HPDE6-E6E7 (cell line): ENCODE measurements around the gene BHLHE23.
"Not testable (repeated sequence)": the region's sequence is repeated elsewhere in the genome, so short reads cannot be mapped to it uniquely, and the experiment has no call there.

Experiments
- DNase-seq: peaks from one replicate; pipeline ENCODE4 v3.0.0; 2011; ENCODE audit warnings: missing footprints; ENCODE audit errors: extremely low spot score

Gene BHLHE23

DNA sequence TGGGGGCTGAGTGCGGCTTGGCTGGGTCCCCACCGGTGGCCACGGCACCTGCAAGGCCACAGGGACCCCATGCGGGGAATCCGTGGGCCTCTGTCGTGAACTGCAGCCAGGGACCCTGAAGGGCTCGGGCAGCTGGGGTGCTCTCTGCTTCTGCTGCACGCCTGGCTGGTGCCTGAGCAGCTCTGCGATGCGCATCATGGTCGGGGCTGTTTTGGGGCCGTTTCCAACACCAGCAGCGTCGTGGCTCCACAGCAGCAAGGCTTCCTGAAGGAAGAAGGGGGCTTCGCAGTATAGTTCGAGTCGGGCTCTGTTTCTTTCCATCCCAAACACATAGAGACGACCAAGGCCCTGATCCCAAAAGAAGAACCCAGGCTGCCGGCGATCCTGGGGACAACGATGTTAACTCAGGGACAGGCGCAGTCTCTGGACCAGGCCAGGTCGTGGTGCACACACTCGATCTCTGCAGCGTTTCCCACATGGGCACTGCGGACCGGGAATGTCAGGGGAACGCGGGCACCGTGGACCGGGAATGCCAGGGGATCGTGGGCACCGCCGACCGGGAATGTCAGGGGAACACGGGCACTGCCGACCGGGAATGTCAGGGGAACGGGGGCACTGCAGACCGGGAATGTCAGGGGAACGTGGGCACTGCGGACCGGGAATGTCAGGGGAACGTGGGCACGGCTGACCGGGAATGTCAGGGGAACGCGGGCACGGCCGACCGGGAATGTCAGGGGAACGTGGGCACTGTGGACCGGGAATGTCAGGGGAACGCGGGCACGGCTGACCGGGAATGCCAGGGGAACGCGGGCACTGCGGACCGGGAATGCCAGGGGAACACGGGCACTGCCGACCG is 36.8 kb upstream of the BHLHE23 start:
- DNase-seq: no peak

DNA sequence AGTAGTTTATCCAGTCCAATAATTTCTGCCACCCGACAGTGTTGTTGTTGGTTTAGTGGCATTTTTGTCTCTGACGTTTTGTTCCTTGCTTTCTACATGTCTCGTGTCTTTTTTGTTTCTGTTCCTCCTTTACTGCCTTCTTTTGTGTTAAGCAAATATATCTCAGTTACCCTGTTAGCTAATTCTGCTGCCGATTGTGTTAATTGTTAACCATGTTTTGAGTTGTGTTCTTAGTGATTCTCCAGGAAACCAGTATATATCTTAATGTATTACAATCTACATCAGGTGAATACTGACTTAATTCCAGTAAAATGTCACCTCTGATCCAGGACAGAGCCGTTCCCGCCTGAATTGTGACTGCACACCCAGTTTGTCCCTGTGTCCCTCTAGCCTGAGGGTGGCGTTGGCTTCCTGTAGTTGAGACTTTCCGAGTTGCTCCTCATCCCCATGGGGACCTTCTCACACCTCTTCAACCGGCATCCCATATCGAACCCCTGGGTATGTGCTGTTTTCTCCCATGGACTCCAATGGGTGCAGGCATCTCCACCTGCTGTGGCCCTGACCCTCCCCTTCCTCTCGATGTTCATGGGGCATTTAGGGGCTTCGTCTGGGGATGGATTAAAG is 35.8 kb upstream of the BHLHE23 start:
- no peak for DNase-seq

DNA sequence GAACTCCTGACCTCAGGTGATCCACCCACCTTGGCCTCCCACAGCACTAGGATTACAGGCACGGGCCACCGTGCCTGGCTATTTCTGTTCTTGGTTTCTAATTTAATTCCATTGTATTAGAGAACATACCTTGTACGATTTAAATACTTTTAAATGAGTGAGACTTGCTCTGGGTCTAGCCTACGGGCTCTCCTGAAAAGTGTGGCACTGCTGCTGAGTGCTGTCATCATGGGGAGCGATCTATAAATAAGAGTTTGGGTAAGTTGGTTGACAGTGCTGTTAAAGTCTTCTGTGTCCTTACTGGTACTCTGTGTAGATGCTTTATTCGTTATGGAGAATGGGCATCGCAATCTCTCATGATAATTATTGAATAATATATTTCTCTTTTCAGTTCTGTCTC is 35.0 kb upstream of the BHLHE23 start:
- DNase-seq: no peak

DNA sequence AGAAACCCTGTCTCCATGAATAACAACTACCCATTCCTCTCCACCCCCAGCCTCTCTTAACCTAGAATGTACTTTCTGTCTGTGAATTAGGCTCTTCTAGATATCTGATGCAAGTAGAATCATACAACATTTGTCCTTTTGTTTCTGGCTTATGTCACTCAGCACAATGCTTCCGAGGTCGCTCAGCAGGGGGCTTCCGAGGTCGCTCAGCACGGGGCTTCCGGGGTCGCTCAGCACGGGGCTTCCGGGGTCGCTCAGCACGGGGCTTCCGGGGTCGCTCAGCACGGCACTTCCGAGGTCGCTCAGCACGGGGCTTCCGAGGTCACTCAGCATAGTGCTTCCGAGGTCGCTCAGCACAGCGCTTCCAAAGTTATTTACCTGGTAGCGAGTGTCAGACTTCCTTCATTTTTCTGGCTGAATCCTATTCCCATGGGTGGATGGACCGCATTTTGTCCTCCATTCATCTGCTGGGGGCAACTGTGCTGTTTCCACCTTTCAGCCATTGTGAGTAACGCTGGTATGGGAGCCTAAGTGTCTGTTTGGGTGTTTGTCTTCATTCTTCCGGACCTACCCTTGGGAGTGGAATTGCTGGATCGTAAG is 31.0 kb upstream of the BHLHE23 start:
- DNase-seq: no peak

DNA sequence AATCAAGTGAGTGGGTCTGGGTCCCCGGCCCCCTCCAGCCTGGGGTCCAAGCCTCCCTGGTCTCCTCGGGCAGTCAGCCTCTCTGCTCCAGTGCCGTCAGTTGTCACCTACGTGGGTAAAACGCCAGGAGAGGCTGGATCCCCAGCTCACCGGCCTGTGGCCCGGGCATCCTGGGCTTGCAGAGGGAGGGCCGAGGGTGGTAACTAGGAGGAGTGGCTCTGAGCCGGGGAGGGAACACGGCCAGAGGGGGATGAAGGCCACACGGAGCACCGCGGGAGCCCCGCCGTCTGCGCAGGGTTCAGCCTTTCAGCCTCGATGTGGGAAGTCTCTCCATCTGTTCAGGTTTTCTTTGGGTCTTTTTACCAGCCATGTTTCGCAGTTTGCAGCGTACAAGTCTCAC is 29.5 kb upstream of the BHLHE23 start:
- no peak for DNase-seq

DNA sequence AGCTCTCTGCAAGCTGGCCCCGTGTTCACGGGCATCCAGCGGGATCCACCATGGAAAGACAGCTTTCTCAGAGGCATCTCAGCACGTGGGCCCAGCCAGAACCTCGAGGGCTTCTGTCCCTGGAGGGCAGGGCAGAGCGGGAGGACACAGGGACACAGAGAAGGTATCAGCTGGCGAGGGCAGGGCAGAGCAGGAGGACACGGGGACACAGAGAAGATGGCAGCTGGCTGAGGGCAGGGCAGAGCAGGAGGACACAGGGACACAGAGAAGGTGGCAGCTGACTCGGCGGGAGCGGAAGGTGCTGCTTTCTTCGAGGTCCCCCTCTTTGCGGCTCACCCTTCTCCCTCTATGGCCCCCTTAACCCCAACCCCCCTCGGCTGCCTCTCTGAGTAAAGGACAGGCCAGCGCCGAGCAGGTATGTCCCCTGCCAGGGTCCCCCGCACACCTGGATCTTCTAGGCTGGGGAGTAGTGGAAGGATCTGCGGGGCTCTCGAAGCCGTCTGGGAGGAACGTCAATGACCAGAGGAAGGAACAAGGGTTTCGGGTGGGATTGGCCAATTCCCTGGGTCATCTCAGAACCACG is 28.9 kb upstream of the BHLHE23 start:
- DNase-seq: no peak

DNA sequence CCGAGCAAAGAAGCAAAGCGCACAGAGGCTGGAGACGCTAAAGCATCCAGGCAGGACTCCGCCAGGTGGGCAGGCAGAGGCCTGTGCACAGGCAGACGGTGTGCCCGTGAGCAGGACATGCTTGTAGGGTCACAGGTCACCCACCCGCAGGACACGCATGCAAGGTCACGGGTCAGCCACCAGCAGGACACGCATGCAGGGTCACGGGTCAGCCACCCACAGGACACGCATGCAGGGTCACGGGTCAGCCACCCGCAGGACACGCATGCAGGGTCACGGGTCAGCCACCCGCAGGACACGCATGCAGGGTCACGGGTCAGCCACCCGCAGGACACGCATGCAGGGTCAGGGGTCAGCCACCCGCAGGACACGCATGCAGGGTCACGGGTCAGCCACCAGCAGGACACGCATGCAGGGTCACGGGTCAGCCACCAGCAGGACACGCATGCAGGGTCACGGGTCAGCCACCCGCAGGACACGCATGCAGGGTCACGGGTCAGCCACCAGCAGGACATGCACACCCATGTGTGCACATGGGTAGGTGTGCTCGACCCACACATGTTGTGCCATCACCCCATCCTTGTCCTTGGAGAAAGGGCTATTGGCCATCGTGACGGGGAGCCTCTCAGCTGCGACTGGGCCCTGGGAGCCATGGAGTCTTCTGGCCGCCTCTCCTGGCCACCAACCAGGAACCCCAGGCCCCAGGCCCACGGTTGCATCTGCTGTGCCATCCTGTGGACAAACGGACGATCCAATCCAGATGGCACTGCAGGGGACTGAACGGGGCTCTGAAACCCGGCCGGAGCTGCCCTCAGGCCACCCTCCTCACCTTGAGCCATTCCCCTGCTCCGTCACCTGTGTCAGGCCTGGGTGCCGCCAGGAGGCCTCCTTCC is 28.2 kb upstream of the BHLHE23 start:
- DNase-seq: not testable (repeated sequence)

DNA sequence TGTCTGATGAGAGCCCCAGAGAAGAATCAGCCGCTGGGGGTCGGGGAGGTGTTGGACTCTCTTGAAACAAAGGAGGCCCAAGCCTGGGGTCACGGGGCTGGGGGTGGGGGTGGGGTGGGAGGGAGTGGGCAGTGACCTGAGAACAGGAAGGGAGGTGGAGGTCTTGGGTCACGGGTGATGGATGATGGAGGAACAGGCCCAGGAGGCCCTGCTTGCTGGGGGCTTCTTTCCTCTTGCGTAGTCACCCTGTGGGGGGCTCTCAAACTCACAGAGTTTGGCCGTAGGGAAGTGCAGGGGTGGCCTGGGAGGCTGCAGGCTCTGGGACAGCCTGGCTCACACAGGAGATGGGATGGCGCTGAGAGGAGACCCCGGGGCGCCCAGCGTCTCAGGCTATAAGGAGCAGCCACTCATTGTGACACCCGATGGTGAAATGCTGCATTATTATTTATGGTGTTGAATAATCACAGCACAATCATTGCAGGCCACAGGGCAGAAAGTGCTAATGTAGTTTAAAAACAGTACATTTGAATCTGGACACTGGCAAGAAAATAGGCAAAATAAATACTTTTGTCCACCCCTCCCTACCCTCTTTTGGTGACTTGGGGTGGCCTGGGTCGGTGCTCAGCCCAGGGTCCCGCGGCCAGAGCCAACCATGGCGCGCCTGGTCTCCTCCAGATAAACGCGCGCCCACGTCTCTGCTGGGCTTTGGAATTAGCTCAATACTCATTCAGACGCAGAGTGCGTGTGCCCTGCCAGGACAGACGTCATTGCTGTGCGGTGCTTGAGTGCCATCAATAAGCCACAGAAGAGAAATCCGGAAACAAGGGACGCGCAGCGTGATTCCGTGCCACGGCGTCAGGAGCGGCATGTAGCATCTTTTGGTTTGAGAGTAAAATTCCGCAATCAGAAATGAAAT is 27.3 kb upstream of the BHLHE23 start:
- DNase-seq: no peak

DNA sequence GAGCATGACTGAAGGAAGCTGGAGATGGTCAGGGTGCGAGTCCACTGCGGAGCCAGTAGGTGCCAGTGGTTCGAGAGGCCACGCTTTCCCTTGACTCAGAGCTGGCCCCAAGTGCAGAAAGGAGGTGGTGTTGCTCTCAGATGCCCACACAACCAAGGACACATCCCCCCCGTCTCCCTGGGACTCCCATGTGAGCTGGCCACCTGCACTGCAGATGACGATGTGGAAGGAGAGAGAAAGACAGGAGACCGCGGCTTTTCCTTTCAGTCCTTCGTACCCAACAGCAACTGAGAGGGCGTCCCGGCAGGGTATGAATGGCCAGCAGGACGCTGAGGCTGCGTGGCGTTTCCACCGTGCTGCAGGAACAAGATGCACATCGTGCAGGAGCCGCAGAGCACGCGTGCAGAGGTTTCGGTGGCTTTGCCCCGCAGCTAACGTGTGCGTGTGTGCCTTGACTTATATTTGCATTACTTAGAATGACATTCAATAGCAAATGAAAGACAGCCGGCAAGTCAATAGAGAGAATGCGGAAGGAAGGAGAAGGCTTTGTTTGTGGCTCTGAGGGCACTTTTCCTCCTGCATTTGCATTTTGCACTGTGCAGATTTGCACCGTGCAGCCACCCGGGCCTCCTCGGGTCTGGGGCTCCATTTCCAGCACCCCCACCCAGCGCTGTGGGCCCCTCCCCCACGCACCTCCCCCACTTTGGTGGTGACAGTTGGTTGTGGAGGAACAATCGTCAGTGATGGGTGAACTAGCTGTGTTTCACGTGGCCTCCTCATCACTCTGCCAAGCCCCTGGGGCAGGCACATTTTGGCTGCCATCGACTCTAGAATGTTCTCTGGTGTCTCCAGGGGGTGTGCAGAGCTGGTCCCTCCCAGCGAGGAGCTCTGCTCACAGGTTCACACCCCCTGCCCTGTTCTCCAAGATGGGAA is 26.4 kb upstream of the BHLHE23 start:
- DNase-seq: no peak

DNA sequence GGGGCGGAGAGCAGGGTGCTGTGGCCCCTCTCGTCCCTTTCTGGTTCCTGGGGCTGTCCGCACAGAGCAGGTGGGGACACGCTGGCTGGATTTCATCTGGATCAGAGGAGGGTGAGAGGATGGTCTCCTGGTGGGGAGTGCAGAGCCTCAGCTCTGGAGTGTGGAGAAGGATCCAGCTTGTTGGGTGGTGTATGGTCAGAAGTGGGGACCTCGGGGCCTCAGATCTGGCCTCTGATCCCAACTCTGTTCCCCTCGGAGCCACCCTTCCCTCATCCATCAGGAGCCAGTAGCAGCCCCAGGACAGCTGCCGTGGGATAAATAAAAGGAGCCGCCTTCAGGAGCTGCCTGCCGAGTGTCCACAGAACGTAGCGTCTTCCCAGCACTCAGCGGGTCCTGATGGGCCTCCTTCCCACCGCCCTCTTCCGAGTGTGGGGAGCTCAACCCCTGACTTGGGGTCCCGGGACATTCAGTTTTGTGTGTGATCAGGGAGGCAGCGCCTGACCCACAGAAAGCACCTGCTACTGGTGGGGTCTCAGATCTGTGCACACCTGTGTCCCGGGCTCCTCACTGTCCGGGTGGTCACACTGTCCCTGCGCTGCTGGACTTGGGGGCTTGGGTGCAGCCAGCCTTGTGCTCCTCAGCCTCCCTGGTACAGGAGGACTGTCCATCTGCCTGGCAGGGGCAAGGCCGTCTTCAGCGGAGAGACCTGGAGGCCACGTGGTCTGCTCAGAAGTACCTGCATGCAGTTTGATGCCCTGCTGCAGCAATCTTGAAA is 25.4 kb upstream of the BHLHE23 start:
- DNase-seq: no peak

DNA sequence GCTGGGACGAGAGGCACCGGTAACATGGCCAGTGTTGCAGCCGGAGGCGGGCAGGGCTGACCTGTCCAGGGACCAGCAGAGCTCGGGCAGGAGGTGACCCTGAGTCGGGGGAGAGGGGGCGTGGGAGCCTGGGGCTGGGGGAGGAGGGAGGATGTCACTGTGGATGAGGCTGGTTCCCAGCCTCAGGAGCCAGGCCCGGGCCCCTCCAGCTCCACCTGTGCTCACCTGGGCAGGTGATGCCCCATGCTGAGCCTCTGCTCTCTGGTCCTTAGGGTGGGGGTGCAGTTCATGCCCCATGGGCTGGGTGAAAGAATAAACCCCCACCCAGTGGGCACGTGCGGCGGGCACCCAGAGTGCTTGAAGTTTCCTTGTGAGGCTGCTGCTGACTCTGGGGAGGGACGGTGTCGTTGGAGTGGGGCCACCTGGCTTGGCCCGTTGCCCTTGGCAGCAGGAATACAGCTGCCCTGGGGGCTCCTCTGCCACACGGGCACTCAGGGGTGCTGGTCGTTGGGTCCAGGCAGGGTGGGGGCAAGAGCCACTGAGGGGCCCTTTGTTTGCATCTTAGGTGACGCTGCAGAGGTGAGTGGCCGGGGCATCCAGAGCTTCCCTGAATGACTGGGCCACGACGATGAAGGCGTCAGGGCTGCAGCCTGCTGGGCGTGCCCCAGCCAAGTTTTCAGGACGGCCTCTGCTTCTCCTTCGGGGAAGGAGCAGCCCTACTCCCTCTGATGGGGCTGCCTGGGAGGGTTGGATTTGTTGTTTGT is 24.7 kb upstream of the BHLHE23 start:
- no peak for DNase-seq

DNA sequence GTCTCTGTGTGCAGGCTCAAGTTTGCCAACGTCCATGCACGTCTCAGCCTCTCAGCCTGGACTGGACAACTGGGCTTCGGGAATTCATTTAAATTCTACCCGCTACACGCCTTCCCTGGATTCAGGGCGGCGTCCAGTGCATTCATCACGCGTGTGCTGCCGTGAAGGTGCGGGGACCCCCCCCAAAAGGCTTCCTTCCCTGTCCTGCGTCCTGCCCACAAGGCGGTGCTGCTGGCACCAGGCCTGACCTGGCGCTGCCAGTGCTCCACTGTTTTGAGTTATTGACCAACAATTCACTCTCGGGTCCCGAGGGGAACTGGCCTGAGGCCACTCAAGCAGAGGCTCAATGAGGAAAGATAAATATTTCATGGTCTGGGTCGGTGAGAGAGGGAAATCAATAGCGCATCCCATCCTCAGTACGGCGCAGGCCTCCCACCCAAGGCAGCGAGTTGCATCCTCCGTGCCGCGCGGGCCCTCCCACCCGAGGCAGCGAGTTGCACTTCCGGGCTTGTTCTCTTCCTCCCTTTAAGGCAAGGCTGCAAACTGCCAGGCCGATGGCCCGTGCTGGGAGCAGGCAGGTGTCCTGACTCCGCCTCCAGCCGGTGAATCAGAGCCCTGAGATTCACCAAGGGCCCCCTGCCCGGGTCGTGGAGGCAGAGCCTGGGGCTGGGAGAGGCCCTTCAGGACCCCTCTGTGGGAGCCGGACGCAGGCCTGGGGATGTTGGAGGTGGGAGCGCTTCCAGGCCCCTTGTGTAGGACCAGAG is 22.8 kb upstream of the BHLHE23 start:
- DNase-seq: no peak

DNA sequence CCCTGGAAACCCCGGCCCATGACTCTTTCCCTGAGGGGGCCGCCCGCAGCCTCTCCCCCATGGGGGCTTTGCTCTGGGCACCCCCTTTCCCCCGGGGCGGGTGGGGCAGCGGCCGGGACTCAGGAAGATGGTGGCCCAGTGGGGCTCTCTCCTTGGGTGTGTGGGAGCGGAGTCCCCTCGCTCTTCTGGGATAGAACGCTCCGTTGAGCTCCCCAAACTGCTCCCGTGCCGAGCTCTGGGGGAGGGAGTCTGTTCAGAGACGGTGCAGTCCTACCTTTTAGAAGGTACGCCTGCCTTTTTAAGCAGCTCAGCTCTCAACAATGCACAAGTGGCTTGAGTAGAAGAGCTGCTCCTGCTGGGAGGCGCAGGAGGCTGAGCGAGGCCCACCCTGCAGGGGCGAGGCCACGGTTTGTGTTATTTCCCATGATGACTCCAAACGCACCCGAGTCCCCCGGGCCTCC is 21.7 kb upstream of the BHLHE23 start:
- no peak for DNase-seq

DNA sequence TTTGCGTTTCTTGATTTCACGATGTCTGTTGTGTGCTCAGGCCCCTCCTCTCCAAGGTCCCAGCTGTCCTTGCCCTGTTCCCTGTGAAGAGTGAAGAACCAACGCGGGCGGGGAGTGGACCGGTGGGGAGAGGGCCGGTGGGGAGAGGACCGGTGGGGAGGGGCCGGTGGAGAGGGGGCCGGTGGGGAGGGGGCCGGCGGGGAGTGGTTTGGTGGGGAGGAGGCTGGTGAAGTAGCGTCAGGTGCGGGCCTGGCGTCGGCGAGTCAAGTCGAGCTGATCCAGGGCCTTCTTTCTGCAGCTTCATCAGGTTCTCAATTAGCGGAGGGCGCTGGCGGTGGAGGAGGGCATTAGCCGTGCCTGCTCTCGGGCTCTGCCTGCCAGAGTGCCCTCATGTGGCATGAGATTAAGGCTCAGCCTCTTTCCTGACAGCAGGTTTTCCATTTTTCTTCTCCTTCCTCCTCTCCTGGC is 21.2 kb upstream of the BHLHE23 start:
- DNase-seq: no peak

DNA sequence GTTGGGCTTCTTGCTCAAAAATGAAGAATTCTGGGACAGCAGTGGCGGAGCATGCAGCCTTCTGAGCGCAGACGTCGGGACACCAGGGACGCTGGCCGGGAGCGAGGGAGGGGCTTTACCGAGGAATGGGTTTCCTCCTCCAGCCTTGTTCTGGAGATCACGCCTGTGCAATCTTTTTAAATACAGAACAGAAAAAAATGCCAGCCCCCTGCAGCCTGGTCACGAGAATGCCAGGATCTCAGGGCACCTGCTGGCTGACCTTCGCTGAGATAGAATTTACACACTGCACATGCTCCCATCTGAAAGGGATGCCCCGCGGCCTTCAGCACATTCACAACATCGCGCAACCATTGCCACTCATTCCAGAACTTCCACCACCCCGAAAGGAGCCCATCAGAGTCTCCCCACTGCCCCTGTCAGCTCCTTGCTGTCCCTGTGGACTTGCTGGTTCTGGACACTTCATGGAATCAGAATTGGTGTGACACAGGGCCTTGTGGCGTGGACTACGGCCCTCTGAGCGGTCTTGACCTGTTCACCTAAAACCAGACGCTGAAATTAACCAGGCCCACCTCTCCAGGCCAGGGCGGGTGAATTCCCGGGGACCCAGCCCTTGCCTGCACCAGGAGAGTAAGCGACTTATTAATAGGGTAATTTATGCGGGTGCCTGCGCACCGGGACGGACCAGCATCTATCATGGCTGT is 20.6 kb upstream of the BHLHE23 start:
- DNase-seq: no peak

DNA sequence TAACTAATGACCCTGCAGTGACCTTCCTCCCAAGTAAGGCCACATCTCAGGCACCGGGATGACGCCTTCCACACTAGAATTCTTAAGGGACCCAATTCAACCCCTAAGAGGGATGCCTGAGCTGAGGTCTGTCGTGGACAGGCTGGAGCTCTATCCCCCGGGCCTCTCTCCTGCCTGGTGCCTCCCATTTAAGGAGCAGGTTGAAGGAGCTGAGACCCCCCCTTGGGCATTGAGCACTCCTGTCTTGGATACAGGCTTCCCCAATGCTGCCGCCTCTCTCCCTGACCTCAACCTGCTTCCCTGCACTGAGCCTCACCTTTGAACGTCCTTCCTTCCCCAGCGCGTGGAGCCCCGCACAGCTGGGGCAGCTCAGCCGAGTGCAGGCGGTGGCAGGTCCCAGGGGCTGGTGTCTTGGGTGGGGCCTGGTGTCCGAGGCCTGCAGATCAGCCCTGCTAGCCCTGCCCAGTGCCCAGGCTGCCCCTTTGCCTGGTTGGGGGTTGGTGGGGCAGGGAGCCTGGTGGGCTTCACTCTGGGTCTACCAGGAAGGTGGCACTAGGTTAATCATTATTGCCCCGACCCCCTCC is 19.9 kb upstream of the BHLHE23 start:
- DNase-seq: no peak
